ENCODE results near the gene MAMDC4.

The MAMDC4 gene

GRCh38 chr9:136896027-136896426, 43.9 kb downstream of the MAMDC4 start:
- no peak for DNase-seq

DNA sequence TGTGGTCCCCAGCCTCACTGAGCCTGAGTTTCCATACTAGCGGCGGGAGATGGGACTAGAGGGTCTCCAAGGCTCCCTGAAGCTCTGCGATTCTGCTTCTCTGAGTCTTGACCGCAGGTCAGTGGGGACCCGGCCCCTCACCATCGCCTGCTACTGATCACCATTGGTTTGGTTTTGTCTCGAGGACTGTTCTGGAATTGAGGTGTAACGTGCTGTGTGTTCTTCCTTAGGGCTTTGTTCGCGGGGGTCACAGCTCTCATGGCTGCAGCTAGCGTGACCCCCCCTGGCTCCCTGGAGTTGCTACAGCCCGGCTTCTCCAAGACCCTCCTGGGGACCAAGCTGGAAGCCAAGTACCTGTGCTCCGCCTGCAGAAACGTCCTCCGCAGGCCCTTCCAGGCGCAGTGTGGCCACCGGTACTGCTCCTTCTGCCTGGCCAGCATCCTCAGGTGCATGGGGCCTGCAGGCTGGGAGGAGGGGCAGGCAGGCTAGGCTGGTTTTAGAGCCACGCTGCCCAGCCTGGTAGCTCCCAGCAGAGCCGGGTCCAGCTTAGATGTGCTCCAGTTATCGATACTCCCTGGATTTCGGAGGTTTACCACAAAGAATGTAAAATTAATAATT, 46.4 kb downstream of the MAMDC4 start:
- no peak for DNase-seq

- DNase-seq, result no peak
Observed at GRCh38 chr9:136899196-136899595, 47.0 kb downstream of the MAMDC4 start.

- no peak for DNase-seq
Observed at GRCh38 chr9:136900556-136900955, 48.4 kb downstream of the MAMDC4 start.

- no peak for DNase-seq
Observed at GRCh38 chr9:136900988-136901515, 48.9 kb downstream of the MAMDC4 start.

DNA sequence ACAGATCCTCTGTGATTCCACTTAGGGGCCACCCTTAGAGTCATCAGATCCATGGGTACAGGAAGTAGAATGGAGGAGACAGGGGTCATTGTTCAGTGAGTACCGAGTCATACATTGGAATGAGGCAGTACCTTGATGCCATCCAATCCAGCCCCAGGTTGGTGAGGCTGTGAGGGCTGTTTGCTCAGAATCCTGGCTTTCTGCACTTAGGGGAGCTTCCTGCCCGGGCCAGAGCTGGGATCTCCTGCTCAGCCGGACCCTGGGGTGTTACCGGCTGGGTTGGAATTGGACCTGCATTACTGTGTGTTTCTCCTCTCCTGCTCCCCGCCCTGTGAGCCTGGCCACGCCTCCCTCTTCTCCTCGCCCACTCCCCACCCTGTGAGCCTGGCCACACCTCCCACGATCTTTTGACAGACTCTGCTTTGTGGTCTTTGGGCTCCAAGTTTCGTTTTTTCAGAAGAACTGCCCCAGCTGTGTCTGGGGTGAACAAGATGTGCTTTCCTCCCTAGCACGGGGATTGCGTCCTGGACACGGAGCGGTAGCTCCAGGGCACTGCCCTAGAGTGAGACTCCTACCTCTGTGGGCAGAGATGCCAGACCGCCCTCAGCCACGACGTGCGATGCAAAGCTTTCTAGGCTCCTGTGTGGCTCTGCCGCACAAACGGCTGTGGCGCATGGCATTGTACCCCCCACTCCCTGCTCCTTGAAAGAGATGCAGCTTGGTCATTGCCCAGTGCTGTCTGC, 49.5 kb downstream of the MAMDC4 start:
- no peak for DNase-seq

DNA sequence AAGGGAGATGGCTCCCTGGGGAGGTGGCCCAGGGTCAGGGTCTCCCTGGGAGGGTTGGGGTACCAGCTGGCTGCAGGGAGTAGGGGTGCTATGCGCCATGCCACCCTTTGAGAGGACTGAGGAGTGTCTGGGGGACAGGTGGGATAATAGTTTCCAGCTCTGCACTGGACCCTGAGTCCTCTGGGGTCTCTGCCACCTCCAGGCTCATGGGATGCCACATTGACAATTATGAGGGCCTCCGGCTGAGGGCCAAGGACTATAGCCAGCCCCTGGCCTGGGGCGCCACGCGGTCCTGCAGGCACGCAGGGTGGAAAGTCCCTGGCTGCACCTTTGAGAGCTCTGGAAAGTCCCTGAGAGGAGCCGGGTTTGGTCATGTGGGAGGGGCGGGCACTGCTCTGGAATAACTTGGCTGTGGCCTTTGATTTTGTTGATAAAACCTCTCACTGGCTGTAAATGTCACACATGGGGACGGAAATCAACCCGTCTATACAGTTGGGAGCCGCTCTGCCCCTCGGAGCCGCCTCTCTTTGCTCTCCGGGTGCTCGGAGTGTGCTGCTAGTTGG, 50.2 kb downstream of the MAMDC4 start:
- no peak for DNase-seq

DNA sequence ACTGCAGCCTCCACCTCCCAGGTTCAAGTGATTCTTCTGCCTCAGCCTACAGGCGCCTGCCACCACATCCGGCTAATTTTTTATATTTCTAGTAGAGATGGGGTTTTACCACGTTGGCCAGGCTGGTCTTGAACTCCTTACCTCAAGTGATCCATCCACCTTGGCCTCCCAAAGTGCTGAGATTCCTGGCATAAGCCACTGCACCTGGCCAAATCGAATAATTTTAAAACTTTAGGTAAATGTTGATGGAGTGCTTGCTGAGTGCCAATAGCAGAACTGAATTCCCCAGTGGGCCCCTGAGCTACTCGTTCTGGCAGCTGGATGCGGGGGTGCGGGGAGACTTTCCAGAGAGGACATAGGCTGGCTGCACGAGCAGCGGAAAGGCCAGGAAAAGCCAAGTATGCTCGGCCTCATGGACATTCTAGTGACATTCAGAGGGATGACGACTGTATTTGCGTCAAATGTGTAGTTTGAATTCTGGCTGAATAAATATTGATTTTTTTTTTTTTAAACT, 51.0 kb downstream of the MAMDC4 start:
- no peak for DNase-seq

DNA sequence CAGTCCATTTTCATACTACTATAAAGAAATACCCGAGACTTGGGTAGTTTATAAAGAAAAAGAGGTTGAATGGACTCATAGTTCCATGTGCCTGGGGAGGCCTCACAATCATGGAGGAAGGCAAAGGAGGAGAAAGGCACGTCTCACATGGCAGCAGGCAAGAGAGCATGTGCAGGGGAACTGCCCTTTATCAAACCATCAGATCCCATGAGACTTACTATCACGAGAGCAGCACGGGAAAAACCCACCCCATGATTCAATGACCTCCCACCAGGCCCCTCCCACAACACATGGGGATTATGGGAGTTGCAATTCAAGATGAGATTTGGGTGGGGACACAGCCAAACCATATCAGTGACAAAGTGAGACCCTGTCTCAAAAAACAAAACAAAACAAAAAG, 54.1 kb downstream of the MAMDC4 start:
- no peak for DNase-seq

- no peak for DNase-seq
Observed at GRCh38 chr9:136907011-136907914, 55.1 kb downstream of the MAMDC4 start.
